HG03175 (cell line): ENCODE data around the gene ZNF529.

Experiments used
- ATAC-seq: cut with Tn5 transposase; IDR thresholded peaks from one replicate; pipeline ENCODE4 v1.9.1; 2021; ENCODE audit warnings: mild to moderate bottlenecking, moderate library complexity; ENCODE audit not compliant: unreplicated experiment

Gene ZNF529

DNA sequence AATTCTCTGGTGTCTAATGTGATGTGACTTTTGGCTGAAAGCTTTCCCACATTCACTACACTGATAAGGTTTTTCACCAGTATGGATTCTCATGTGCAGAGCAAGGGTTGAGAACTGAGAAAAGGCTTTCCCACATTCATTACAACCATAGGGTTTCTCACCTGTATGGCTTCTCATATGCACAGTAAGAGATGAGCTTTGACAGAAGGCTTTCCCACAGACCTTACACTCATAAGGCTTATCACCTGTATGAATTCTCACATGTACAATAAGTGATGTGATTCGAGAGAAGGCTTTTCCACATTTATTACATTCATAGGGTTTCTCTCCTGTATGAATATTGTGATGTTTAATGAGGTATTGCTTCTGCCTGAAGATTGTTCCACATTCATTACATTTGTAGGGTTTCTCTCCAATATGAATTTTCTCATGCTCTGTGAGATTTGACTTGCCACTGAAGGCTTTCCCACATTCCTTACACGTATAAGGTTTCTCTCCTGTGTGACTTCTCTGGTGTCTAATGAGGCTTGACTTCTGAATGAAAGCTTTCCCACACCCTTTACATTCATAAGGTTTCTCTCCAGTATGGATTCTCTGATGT, 59.0 kb downstream of the ZNF529 start:
- no peak for ATAC-seq

DNA sequence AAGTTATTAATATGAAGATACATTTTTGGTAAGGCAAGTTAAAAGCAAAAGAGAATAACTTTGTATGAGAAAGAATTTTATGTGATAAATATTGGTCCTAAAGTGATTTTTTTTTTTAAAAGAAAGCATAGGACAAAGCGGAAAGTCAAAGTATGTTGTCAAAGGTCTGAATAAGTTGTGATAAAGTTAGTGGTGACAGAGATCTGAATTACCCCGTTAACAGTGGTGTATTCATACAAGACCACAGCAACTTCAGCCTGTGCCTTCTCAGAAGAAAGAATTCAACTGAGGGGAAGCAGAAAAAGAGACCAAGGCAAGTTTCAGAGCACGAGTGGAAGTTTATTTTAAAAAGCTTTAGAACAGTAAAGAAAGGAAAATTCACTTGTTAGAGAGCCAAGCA, 64.8 kb downstream of the ZNF529 start:
- no peak for ATAC-seq

DNA sequence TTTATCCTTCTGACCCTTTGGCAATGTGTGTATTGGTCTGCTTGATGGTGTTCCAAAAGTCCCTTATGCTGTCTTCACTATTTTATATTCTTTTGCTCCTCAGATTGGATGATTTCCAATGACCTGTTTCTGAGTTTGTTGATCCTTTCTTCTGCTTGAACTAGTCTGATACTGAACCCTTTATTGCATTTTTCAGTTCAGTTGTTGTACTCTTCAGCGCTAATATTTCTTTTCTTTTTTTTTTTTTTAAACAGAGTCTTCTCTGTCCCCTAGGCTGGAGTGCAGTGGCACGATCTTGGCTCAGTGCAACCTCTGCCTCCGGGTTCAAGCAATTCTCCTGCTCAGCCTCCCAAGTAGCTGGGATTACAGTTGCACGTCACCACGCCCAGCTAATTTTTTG, 71.1 kb downstream of the ZNF529 start:
- no peak for ATAC-seq

DNA sequence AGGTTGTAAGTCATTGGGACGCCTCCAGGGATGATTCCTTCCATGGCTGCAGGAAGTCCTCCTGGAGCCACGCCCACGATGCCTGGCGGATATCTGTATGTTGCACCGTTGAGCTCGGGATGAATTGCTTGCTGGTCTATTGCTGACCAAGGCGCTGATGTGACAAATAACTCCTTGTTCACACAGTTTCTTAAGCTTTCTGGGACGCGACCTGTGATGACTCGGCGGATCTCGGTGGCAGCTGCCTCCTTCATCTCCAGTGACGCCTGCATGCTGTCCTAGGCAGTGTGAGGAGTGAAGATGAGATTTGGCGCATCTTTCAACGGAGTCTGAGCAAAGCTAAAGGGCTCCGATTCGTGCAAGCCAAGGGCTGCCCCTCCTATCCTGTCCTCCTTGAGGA, 76.1 kb downstream of the ZNF529 start:
- ATAC-seq, result no peak
